GM10266 (cell line): Measurements from ENCODE around the gene ACTR1A.
A peak's percentile ranks its signal among the peaks of the same experiment; 100 is the strongest.
"Not testable (repeated sequence)": the region's sequence is repeated elsewhere in the genome, so short reads cannot be mapped to it uniquely, and the experiment has no call there.

Experiments
- DNase-seq: peaks from one replicate; pipeline ENCODE4 v3.0.0; 2012; ENCODE audit errors: extremely low spot score
- CTCF ChIP-seq: IDR thresholded peaks from 2 replicates; pipeline ENCODE4 v1.5.1; 2012; ENCODE audit warnings: mild to moderate bottlenecking, low read depth; ENCODE audit not compliant: control insufficient read depth, insufficient read depth; ENCODE audit errors: missing control alignments

Gene ACTR1A

GRCh38 chr10:102505462-102506115, 3.1 kb upstream of the ACTR1A start:
- TF ChIP-seq CTCF: no peak
- DNase-seq: no peak

- DNase-seq: no peak
- TF ChIP-seq CTCF: no peak
These were observed 2.4 kb upstream of the ACTR1A start for GRCh38 chr10:102504976-102505300.

GRCh38 chr10:102504179-102504975, 1.9 kb upstream of the ACTR1A start:
- no peak for DNase-seq
- no peak for TF ChIP-seq CTCF

GRCh38 chr10:102503264-102504178, 1.0 kb upstream of the ACTR1A start, which contains the start of gene SUFU:
Gene SUFU, plus strand, starts transcription at chr10:102503972. Its CDS starts 181 bp downstream, at chr10:102504153.
- DNase-seq: peak; percentile 98
- TF ChIP-seq CTCF: peak; percentile 79

- peak; percentile 96 for DNase-seq
- TF ChIP-seq CTCF: no peak
These were observed 529 bp downstream of the ACTR1A start for GRCh38 chr10:102502029-102502336.

GRCh38 chr10:102501201-102502028, 1.1 kb downstream of the ACTR1A start:
- no peak for DNase-seq
- TF ChIP-seq CTCF: no peak

- DNase-seq: not testable (repeated sequence)
These were observed 1.8 kb downstream of the ACTR1A start for GRCh38 chr10:102500686-102501085.
